ENCODE results near the gene OR6M1. TPM values are rescaled to one million over a fixed set of nuclear protein-coding genes. Genes with fewer than 3 reads are reported as not detected.

OR6M1 gene
- total RNA-seq, 1 donor from 2014 or later: not detected

DNA sequence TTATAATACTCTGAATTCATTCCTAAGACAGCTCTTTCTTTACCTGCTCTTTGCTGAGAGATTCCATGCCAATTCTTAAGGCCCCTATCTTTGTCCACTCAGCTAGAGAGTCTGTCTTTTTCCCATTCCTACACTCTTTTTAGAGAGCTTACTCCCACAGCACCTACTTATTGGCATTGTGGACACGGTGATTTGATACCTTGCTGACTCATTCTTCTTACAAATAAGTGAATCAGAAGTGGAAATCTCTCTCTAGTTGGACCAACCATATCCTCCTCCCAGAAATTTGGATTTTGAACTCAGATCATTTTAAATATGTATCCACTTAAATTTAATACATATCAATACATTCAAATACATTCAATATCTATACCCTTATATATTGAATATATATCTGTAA, 32.5 kb upstream of the OR6M1 start:
- no peak for DNase-seq (ENCODE audit: low read depth)
- H3K4me3 ChIP-seq (ENCODE audit: low read depth, low read length): no peak overlapping the region
- TF ChIP-seq, protein P1, sequence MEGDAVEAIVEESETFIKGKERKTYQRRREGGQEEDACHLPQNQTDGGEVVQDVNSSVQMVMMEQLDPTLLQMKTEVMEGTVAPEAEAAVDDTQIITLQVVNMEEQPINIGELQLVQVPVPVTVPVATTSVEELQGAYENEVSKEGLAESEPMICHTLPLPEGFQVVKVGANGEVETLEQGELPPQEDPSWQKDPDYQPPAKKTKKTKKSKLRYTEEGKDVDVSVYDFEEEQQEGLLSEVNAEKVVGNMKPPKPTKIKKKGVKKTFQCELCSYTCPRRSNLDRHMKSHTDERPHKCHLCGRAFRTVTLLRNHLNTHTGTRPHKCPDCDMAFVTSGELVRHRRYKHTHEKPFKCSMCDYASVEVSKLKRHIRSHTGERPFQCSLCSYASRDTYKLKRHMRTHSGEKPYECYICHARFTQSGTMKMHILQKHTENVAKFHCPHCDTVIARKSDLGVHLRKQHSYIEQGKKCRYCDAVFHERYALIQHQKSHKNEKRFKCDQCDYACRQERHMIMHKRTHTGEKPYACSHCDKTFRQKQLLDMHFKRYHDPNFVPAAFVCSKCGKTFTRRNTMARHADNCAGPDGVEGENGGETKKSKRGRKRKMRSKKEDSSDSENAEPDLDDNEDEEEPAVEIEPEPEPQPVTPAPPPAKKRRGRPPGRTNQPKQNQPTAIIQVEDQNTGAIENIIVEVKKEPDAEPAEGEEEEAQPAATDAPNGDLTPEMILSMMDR (IDR thresholded peaks at IDR 0.05; ENCODE audit: insufficient read depth, low read length, poor library complexity, severe bottlenecking): no peak
- no peaks in the 10 kb centered on the region for H3K27me3 ChIP-seq (ENCODE audit: control insufficient read depth, insufficient read depth, low read length)
- H3K36me3 ChIP-seq (ENCODE audit: control insufficient read depth, insufficient read depth, low read length): no peaks in the 10 kb centered on the region

GRCh38 chr11:123838199-123838598, 32.0 kb upstream of the OR6M1 start:
- no peak overlapping the region for H3K4me3 ChIP-seq (ENCODE audit: low read depth, low read length)
- TF ChIP-seq, protein P1 (IDR thresholded peaks at IDR 0.05; ENCODE audit: insufficient read depth, low read length, poor library complexity, severe bottlenecking): no peak
- H3K36me3 ChIP-seq (ENCODE audit: control insufficient read depth, insufficient read depth, low read length): no peaks in the 10 kb centered on the region
- DNase-seq (ENCODE audit: low read depth): no peak
- H3K27me3 ChIP-seq (ENCODE audit: control insufficient read depth, insufficient read depth, low read length): no peaks in the 10 kb centered on the region

- no peak for DNase-seq (ENCODE audit: low read depth)
- TF ChIP-seq, protein P1 (IDR thresholded peaks at IDR 0.05; ENCODE audit: insufficient read depth, low read length, poor library complexity, severe bottlenecking): no peak
- Histone ChIP-seq H3K4me3 (ENCODE audit: low read depth, low read length) (no peak overlapping the region), H3K27me3 (ENCODE audit: control insufficient read depth, insufficient read depth, low read length) (no peaks in the 10 kb centered on the region), H3K36me3 (ENCODE audit: control insufficient read depth, insufficient read depth, low read length) (no peaks in the 10 kb centered on the region)
These were observed 26.9 kb upstream of the OR6M1 start for GRCh38 chr11:123833095-123833494.

- Histone ChIP-seq H3K36me3 (ENCODE audit: control insufficient read depth, insufficient read depth, low read length) (no peaks in the 10 kb centered on the region), H3K27me3 (ENCODE audit: control insufficient read depth, insufficient read depth, low read length) (no peaks in the 10 kb centered on the region), H3K4me3 (ENCODE audit: low read depth, low read length) (no peak overlapping the region)
- no peak for DNase-seq (ENCODE audit: low read depth)
- TF ChIP-seq, protein P1 (IDR thresholded peaks at IDR 0.05; ENCODE audit: insufficient read depth, low read length, poor library complexity, severe bottlenecking): no peak
These were observed 23.6 kb upstream of the OR6M1 start for GRCh38 chr11:123829745-123830144.

DNA sequence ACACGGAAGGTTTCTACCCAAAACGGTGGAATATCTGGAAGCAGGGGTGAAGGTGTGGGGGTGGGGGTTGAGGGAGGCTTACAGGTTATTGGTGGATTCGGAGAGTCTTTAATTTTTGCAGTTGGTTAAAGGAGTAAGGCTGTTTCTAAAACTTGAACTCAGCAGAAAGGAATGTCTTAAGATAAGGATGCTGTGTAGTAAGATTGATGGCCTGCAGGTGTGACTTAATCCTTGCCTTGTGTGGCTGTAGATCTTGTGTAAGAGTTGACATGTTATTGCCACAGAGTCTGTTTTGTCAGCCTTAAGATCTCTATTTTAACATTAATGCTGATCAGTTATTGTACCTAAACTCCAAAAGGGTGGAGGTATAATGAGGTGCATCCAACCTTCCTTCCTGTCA, 16.4 kb upstream of the OR6M1 start:
- Histone ChIP-seq H3K27me3 (ENCODE audit: control insufficient read depth, insufficient read depth, low read length) (no peaks in the 10 kb centered on the region), H3K36me3 (ENCODE audit: control insufficient read depth, insufficient read depth, low read length) (no peaks in the 10 kb centered on the region), H3K4me3 (ENCODE audit: low read depth, low read length) (no peak overlapping the region)
- DNase-seq (ENCODE audit: low read depth): no peak
- TF ChIP-seq, protein P1 (IDR thresholded peaks at IDR 0.05; ENCODE audit: insufficient read depth, low read length, poor library complexity, severe bottlenecking): no peak

GRCh38 chr11:123822032-123822431, 15.9 kb upstream of the OR6M1 start:
- Histone ChIP-seq H3K27me3 (ENCODE audit: control insufficient read depth, insufficient read depth, low read length) (no peaks in the 10 kb centered on the region), H3K4me3 (ENCODE audit: low read depth, low read length) (no peak overlapping the region), H3K36me3 (ENCODE audit: control insufficient read depth, insufficient read depth, low read length) (no peaks in the 10 kb centered on the region)
- no peak for DNase-seq (ENCODE audit: low read depth)
- TF ChIP-seq, protein P1 (IDR thresholded peaks at IDR 0.05; ENCODE audit: insufficient read depth, low read length, poor library complexity, severe bottlenecking): no peak

Measured in kidney epithelial cell (primary cell).